ENCODE results near the gene DNAJC15.

DNA sequence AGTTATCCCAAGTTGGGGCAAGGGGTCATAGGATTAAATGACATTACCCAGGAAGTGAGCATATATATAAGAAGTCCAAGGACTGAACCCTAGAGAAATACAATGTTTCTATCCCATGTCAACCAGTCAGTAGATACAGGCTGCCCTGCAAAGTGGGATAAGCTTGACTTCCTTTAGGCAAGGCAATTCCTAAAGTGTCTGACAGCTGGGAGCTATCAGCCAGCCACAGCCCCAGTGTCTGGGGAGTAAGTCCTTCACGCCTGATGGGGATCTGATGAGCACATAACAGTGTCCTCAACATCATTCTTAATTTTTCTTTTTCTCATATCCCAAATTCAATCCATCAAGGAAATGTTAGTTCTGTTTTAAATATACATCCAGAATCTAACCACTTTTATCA is 54.1 kb downstream of the DNAJC15 start:
- TF ChIP-seq, protein P1, sequence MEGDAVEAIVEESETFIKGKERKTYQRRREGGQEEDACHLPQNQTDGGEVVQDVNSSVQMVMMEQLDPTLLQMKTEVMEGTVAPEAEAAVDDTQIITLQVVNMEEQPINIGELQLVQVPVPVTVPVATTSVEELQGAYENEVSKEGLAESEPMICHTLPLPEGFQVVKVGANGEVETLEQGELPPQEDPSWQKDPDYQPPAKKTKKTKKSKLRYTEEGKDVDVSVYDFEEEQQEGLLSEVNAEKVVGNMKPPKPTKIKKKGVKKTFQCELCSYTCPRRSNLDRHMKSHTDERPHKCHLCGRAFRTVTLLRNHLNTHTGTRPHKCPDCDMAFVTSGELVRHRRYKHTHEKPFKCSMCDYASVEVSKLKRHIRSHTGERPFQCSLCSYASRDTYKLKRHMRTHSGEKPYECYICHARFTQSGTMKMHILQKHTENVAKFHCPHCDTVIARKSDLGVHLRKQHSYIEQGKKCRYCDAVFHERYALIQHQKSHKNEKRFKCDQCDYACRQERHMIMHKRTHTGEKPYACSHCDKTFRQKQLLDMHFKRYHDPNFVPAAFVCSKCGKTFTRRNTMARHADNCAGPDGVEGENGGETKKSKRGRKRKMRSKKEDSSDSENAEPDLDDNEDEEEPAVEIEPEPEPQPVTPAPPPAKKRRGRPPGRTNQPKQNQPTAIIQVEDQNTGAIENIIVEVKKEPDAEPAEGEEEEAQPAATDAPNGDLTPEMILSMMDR (IDR thresholded peaks at IDR 0.05): no peak
- no peak for TF ChIP-seq POLR2A (IDR thresholded peaks at IDR 0.05)

Measured in thyroid gland (tissue), 4 donors.